ENCODE data around the gene KRT78.

The KRT78 gene

GRCh38 chr12:52836491-52837412 is 12.0 kb downstream of the KRT78 start:
- TF ChIP-seq CTCF (IDR thresholded peaks at IDR 0.05), result no peak
- no peak for TF ChIP-seq ZFX (IDR thresholded peaks at IDR 0.05; ENCODE audit: borderline replicate concordance)
- no peak overlapping the region for H3K27ac ChIP-seq

GRCh38 chr12:52836042-52836466 is 12.7 kb downstream of the KRT78 start:
- H3K27ac ChIP-seq, result no peak overlapping the region
- no peak for TF ChIP-seq ZFX (IDR thresholded peaks at IDR 0.05; ENCODE audit: borderline replicate concordance)

- no peak overlapping the region for H3K27ac ChIP-seq
- TF ChIP-seq ZFX (IDR thresholded peaks at IDR 0.05; ENCODE audit: borderline replicate concordance) (no peak), CTCF (IDR thresholded peaks at IDR 0.05) (no peak)
Measured at GRCh38 chr12:52835271-52836041, 13.3 kb downstream of the KRT78 start.

- H3K27ac ChIP-seq, result no peak overlapping the region
Measured at GRCh38 chr12:52834727-52835001, 14.1 kb downstream of the KRT78 start.

GRCh38 chr12:52833922-52834726 is 14.7 kb downstream of the KRT78 start, which contains the start of gene KRT79:
Gene KRT79 (minus strand): TSS chr12:52834311. CDS start chr12:52834260, 51 bp downstream.
- no peak for TF ChIP-seq ZFX (IDR thresholded peaks at IDR 0.05; ENCODE audit: borderline replicate concordance)
- no peak for TF ChIP-seq CTCF (IDR thresholded peaks at IDR 0.05)
- H3K27ac ChIP-seq, result no peak within 1 kb of the TSS

More at GRCh38 chr12:52834727-52835001, 14.1 kb downstream of the KRT78 start:
- TF ChIP-seq ZFX (IDR thresholded peaks at IDR 0.05; ENCODE audit: borderline replicate concordance), result no peak
- no peak for TF ChIP-seq CTCF (IDR thresholded peaks at IDR 0.05)

- TF ChIP-seq CTCF (IDR thresholded peaks at IDR 0.05), result no peak
- no peak for TF ChIP-seq ZFX (IDR thresholded peaks at IDR 0.05; ENCODE audit: borderline replicate concordance)
- no peak overlapping the region for H3K27ac ChIP-seq
Measured at GRCh38 chr12:52832985-52833905, 15.5 kb downstream of the KRT78 start.

Measured in 22Rv1 (cell line).